Upper lobe of right lung (tissue), 1 donor: Measurements from ENCODE around the gene RTEL1. TPM values are rescaled to one million over a fixed set of nuclear protein-coding genes. Genes with fewer than 3 reads are reported as not detected.
"Not testable (repeated sequence)": the region's sequence is repeated elsewhere in the genome, so short reads cannot be mapped to it uniquely, and the experiment has no call there.

Experiments used
- ATAC-seq: fragments of 200-7000 bp; cut with Tn5 transposase; one replicate; pipeline ENCODE4 v1.9.1; 2020; ENCODE audit warnings: mild to moderate bottlenecking, moderate library complexity
- DNase-seq: peaks from one replicate; pipeline ENCODE4 v3.0.0-alpha.2; 2020
- H3K27ac ChIP-seq: fragments of 200-600 bp; one replicate; pipeline ENCODE4 v1.8.0; 2022
- H3K27me3 ChIP-seq: fragments of 200-600 bp; one replicate; pipeline ENCODE4 v1.8.0; 2022; ENCODE audit warnings: mild to moderate bottlenecking
- H3K36me3 ChIP-seq: fragments of 200-600 bp; one replicate; pipeline ENCODE4 v1.8.0; 2022
- H3K4me1 ChIP-seq: fragments of 200-600 bp; one replicate; pipeline ENCODE4 v1.8.0; 2022
- H3K4me3 ChIP-seq: fragments of 200-600 bp; one replicate; pipeline ENCODE4 v1.8.0; 2022; ENCODE audit warnings: mild to moderate bottlenecking
- H3K9me3 ChIP-seq: fragments of 200-600 bp; one replicate; pipeline ENCODE4 v1.8.0; 2022
- intact Hi-C: fragments of 100-400 bp; cut with DNase I; formaldehyde crosslinking; loops from one replicate; pipeline ENCODE4 v1.11.0; 2022
- total RNA-seq: library from RNA; stranded (reverse); fragmentation: NEBNext Ultra II Directional; extraction: Animal tissue kit (Norgen Biotek cat#: 25700); gene quantifications from one replicate; pipeline ENCODE4 v1.2.1, GENCODE V29; 2021
- TF ChIP-seq, protein P1 (sequence below): fragments of 200-600 bp; IDR thresholded peaks from one replicate; pipeline ENCODE4 v1.8.0; 2022; ENCODE audit warnings: antibody characterized with exemption
- donor health status: DM: no; HTN: yes; CAD: no; lungs with severe emphysema.

The RTEL1 gene
- total RNA-seq, 1 donor from 2014 or later = 26.7 TPM

DNA sequence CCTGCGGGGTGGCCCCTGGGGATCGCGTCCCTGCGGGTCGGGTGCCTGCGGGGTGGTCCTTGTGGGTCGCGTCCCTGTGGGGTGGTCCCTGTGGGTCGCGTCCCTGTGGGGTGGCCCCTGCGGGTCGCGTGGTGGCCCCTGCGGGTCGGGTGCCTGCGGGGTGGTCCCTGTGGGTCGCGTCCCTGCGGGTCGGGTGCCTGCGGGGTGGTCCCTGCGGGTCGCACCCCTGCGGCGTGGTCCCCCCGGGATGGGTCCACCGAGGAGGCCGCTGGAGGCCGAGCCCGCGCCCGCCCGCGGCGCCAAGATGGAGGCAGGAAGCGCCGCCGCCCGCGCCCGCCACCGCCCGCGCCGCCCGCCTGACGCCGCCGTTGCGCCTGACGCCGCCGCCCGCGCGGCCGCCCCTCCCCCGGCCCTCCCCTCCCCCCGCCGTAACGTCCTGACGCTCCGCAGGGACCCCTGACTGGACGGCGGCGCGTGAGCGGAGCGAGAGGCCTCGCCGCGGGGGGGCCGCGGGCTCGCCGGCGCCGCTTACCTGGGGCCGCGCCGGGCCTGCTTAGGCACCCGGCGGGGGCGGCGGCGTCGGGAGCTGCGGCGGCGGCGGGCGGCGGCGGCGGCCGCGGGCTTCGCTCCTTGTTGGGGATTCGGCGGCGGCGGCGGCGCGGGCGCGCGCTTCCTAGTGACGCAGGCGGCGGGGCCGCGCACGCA, 31.5 kb upstream of the RTEL1 start, which contains the start of gene GMEB2:
Gene GMEB2, minus strand, starts transcription at position 678 of the 705 bp plus-strand sequence. CDS start 7,704 bp downstream, outside the sequence.
- Histone ChIP-seq H3K4me3 (peak within 1 kb of the TSS; percentile 93), H3K4me1 (peaks cover 8% of the 10 kb centered on the region), H3K9me3 (no peaks in the 10 kb centered on the region), H3K27ac (peak within 1 kb of the TSS; percentile 93), H3K36me3 (no peaks in the 10 kb centered on the region), H3K27me3 (no peaks in the 10 kb centered on the region)
- intact Hi-C loops = no loop called here
- ATAC-seq (peak; percentile 66), DNase-seq (peak; percentile 91)
- TF ChIP-seq, protein P1, sequence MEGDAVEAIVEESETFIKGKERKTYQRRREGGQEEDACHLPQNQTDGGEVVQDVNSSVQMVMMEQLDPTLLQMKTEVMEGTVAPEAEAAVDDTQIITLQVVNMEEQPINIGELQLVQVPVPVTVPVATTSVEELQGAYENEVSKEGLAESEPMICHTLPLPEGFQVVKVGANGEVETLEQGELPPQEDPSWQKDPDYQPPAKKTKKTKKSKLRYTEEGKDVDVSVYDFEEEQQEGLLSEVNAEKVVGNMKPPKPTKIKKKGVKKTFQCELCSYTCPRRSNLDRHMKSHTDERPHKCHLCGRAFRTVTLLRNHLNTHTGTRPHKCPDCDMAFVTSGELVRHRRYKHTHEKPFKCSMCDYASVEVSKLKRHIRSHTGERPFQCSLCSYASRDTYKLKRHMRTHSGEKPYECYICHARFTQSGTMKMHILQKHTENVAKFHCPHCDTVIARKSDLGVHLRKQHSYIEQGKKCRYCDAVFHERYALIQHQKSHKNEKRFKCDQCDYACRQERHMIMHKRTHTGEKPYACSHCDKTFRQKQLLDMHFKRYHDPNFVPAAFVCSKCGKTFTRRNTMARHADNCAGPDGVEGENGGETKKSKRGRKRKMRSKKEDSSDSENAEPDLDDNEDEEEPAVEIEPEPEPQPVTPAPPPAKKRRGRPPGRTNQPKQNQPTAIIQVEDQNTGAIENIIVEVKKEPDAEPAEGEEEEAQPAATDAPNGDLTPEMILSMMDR = no peak

DNA sequence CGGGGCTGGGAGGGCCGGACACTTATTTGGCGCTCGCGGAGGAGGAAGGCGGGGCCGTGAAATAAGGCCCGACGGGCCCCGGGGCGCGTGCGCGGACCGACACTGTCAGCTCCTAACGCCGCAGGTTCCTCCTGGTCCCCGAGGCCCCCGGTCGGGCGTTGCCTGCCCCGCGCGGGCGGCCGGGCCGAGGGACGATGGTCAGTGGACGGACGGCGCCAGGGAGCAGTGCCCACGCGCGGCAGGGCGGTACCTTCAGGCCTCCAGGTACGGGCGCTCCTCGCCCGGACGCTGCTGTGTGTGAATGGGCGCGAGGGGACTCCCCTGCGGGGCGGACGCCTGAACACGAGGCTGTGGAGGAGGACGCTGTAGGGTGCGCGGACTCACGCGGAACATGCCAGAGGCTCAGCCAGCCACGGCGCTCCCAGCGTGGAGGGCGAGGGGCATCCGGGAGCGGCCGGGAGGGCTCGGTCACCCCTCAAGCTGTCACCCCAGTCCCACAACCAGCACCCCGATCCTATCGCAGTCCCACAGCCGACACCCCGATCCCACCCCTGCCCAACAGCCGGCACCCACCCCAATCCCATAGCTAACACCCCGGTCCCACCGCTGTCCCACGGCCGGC, 30.9 kb upstream of the RTEL1 start:
- intact Hi-C loops = no loop called here

DNA sequence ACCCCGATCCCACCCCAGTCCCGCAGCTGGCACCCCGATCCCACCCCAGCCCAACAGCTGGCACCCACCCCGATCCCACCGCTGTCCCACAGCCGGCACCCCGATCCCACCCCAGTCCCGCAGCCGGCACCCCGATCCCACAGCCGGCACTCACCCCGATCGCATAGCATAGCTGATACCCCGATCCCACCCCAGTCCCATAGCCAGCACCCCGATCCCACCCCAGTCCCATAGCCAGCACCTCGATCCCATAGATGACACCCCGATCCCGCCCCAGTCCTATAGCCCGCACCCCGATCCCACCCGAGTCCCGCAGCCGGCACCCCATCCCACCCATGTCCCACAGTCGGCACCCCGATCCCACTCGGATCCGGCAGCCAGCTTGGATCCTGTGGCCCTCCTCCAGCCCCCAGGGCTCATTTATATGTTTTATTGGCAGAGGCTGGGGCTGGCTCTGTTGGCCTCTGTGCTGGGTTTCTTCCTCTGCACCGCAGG, 30.3 kb upstream of the RTEL1 start:
- peak overlapping the region; percentile 93 for H3K27ac ChIP-seq
- H3K4me1 ChIP-seq = peaks cover 8% of the 10 kb centered on the region
- H3K27me3 ChIP-seq = no peaks in the 10 kb centered on the region
- no peaks in the 10 kb centered on the region for H3K9me3 ChIP-seq
- intact Hi-C loops = no loop called here
- H3K4me3 ChIP-seq = peak overlapping the region; percentile 93
- DNase-seq = no peak
- H3K36me3 ChIP-seq = no peaks in the 10 kb centered on the region
- no peak for ATAC-seq
- TF ChIP-seq, protein P1 = no peak

More for the DNA sequence above, 30.9 kb upstream of the RTEL1 start:
- Histone ChIP-seq H3K27ac (peak overlapping the region; percentile 93), H3K36me3 (no peaks in the 10 kb centered on the region), H3K4me1 (peaks cover 8% of the 10 kb centered on the region), H3K9me3 (no peaks in the 10 kb centered on the region), H3K4me3 (peak overlapping the region; percentile 93), H3K27me3 (no peaks in the 10 kb centered on the region)
- TF ChIP-seq, protein P1 = no peak
- ATAC-seq (peak; percentile 95), DNase-seq (peak; percentile 97)

DNA sequence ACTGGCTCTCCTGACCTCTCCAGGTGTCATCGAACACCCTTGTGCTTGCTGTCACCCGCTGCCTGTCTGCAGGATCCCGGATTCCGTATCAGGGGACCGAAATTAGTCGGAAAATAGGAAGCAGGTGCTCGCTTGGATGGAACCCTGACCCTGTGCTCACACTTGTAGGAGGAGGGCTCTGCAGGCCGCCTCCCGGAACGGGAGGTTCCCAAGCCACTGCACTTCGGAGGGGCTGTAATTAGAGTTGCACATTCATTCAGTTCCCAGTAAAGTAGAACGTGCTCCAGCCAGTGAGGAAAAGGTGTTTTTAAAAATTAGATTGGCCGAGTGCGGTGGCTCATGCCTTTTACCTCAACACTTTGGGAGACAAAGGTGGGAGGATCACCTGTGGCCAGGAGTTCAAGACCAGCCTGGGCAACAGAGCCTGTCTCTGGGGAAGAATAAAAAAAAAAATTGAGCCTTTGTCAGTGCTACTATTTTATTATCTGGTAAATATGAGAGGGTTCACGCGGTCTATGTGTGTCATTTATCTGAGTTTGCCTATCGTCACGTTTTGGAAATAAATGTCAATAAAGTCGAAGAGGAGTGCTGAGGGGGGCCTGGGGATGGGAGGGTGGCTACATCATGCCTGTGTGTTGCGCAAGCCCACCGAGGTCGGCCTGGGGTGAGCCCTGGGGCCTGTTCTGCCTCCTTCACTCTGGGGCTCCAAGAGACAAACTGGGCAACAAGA, 29.7 kb upstream of the RTEL1 start:
- ATAC-seq (peak; percentile 65), DNase-seq (peak; percentile 76)
- peak overlapping the region; percentile 93 for H3K4me3 ChIP-seq
- H3K9me3 ChIP-seq = no peaks in the 10 kb centered on the region
- no peaks in the 10 kb centered on the region for H3K36me3 ChIP-seq
- peak overlapping the region; percentile 65 for H3K27ac ChIP-seq
- no peaks in the 10 kb centered on the region for H3K27me3 ChIP-seq
- H3K4me1 ChIP-seq = peaks cover 8% of the 10 kb centered on the region
- intact Hi-C loops = no loop called here
- TF ChIP-seq, protein P1 = no peak

DNA sequence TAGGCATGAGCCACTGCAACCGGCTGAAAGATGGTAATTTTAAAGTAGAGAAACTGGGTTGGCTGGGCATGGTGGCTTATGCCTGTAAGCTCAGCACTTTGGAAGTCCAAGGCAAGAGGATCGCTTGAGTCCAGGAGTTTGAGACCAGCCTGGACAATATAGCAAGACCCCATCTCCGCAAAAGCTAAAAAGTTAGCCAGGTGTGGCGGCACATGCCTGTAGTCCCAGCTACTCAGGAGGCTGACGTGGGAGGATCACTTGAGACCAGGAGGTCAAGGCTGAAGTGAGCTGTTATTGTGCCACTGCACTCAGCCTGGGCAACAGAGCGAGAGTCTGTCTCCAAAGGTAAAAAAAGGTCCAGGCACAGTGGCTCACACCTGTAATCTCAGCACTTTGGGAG, 27.2 kb upstream of the RTEL1 start:
- ATAC-seq, DNase-seq, H3K4me1 ChIP-seq: not testable (repeated sequence)

DNA sequence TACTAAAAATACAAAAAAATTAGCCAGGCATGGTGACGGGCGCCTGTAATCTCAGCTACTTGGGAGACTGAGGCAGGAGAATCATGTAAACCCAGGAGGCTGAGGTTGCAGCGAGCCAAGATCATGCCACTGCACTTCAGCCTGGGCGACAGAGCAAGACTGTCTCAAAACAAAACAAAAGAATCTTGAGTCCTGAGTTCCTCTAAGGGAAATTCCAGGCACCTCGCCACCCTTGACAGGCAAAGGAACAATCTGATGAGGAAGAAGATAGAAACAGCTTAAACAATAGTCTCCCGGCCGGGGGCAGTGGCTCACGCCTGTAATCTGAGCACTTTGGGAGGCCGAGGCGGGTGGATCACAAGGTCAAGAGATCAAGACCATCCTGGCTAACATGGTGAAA, 26.7 kb upstream of the RTEL1 start:
- H3K4me3 ChIP-seq, H3K27me3 ChIP-seq, ATAC-seq, H3K9me3 ChIP-seq, DNase-seq, intact Hi-C loops, H3K4me1 ChIP-seq, H3K36me3 ChIP-seq: not testable (repeated sequence)
- H3K27ac ChIP-seq = peak overlapping the region; percentile 6

More for the DNA sequence above, 27.2 kb upstream of the RTEL1 start:
- H3K9me3 ChIP-seq, H3K27me3 ChIP-seq, intact Hi-C loops, H3K36me3 ChIP-seq, H3K4me3 ChIP-seq: not testable (repeated sequence)
- peak overlapping the region; percentile 6 for H3K27ac ChIP-seq
